HCT116 (cell line): ENCODE results near the gene OLFML2A. TPM values are rescaled to one million over a fixed set of nuclear protein-coding genes. Genes with fewer than 3 reads are reported as not detected.
A peak's percentile ranks its signal among the peaks of the same experiment; 100 is the strongest.

Experiments
- ATAC-seq: fragments of 200-7000 bp; cut with Tn5 transposase; 2 replicates; pipeline ENCODE4 v1.9.1; 2020; ENCODE audit warnings: mild to moderate bottlenecking, moderate library complexity
- BruUV-seq: library from RNA; stranded (reverse); fragments of 400-500 nt; replicated peaks from 2 replicates; lab custom pipeline; 2021; lab: Mats Ljungman, UMichigan
- CTCF ChIA-PET: fragments of 300-600 bp; sonication (Branson Sonifier 250); formaldehyde crosslinking; loops from one replicate; lab custom pipeline; 2021; ENCODE audit warnings: antibody characterized with exemption; lab: Charles Lee
- POLR2A ChIA-PET: fragments of 300-600, 350-600 bp; sonication (Branson Sonifier 250); formaldehyde crosslinking; loops from one replicate; lab custom pipeline; 2021; ENCODE audit warnings: antibody characterized with exemption; lab: Charles Lee
- RAD21 ChIA-PET, 2 experiments: fragments of 300-600 bp; sonication (Branson Sonifier 250); formaldehyde crosslinking; loops; one replicate each; lab custom pipeline; 2023; ENCODE audit warnings: low total read pairs in 2 of 2; ENCODE audit not compliant: uncharacterized antibody in 2 of 2, unreplicated experiment in 2 of 2, low non-redundant PET in 1 of 2; lab: Charles Lee
- DNase-seq: peaks from one replicate; pipeline ENCODE4 v3.0.0-alpha.2; 2010; ENCODE audit warnings: low read depth, low spot score
- H2AFZ ChIP-seq: fragments of 200-600 bp; shearing (Covaris generic), sonication (generic); 2 replicates; pipeline ENCODE4 v1.6.1; 2017; ENCODE audit warnings: low read depth, mixed run types, mixed read lengths, antibody characterized with exemption, low read length; ENCODE audit not compliant: poor library complexity, severe bottlenecking
- H3K27ac ChIP-seq: 2 replicates; pipeline ENCODE4 v1.5.1; 2012; ENCODE audit warnings: low read depth, low read length
- H3K27me3 ChIP-seq: fragments of 200-600 bp; sonication (generic); 2 replicates; pipeline ENCODE4 v1.6.1; 2016; ENCODE audit warnings: mixed run types, low read length, mixed read lengths; ENCODE audit not compliant: insufficient read depth
- H3K36me3 ChIP-seq, 2 experiments: fragments of 200-500 bp in 1 of 2; fragments of 200-600 bp in 1 of 2; sonication (Bioruptor generic) in 1 of 2; sonication (generic) in 1 of 2; 2 replicates each; pipeline versions ENCODE4 v1.5.1 to v1.6.1; 2014 to 2016; ENCODE audit warnings: low read length in 2 of 2, inconsistent platforms in 1 of 2, mixed read lengths in 1 of 2, mixed run types in 1 of 2; ENCODE audit not compliant: insufficient read depth in 2 of 2, control insufficient read depth in 1 of 2
- H3K4me1 ChIP-seq, 2 experiments: fragments of 200-600 bp in 1 of 2; sonication (generic) in 1 of 2; 2 replicates each; pipeline versions ENCODE4 v1.5.1 to v1.6.1; 2012 to 2017; ENCODE audit warnings: low read length in 2 of 2, inconsistent platforms in 1 of 2, mild to moderate bottlenecking in 1 of 2, mixed read lengths in 1 of 2, mixed run types in 1 of 2, moderate library complexity in 1 of 2; ENCODE audit not compliant: insufficient read depth in 2 of 2, control insufficient read depth in 1 of 2
- H3K4me2 ChIP-seq: fragments of 200-600 bp; sonication (generic); 2 replicates; pipeline ENCODE4 v1.6.1; 2017; ENCODE audit warnings: mixed run types, low read length, mixed read lengths
- H3K4me3 ChIP-seq, 2 experiments: fragments of 200-600 bp in 1 of 2; sonication (generic) in 1 of 2; replicated peaks in 1 of 2; 2 replicates each; pipeline ENCODE4 v1.5.1; 2011 to 2016; ENCODE audit warnings: low read length in 2 of 2, control low read depth in 1 of 2, low read depth in 1 of 2, mild to moderate bottlenecking in 1 of 2, mixed read lengths in 1 of 2, mixed run types in 1 of 2
- H3K79me2 ChIP-seq: fragments of 200-600 bp; sonication (generic); 2 replicates; pipeline ENCODE4 v1.6.1; 2017; ENCODE audit warnings: mild to moderate bottlenecking, mixed run types, low read length, moderate library complexity, mixed read lengths; ENCODE audit not compliant: insufficient read depth
- H3K9ac ChIP-seq: fragments of 200-600 bp; sonication (generic); 2 replicates; pipeline ENCODE4 v1.6.1; 2016; ENCODE audit warnings: low read length, mixed read lengths
- H3K9me2 ChIP-seq: fragments of 200-600 bp; sonication (generic), shearing (Covaris generic); 2 replicates; pipeline ENCODE4 v1.6.1; 2017; ENCODE audit warnings: mixed run types, mild to moderate bottlenecking, moderate library complexity; ENCODE audit not compliant: insufficient read depth
- H3K9me3 ChIP-seq, 2 experiments: fragments of 200-500 bp in 1 of 2; fragments of 200-600 bp in 1 of 2; sonication (Bioruptor generic) in 1 of 2; sonication (generic) in 1 of 2; 2 replicates each; pipeline ENCODE4 v1.6.1; 2014 to 2017; ENCODE audit warnings: low read length in 2 of 2, mixed read lengths in 2 of 2, inconsistent platforms in 1 of 2, low read depth in 1 of 2, mild to moderate bottlenecking in 1 of 2, mixed run types in 1 of 2, moderate library complexity in 1 of 2; ENCODE audit not compliant: control insufficient read depth in 1 of 2, insufficient read depth in 1 of 2
- H4K20me1 ChIP-seq: fragments of 200-600 bp; sonication (generic), shearing (Covaris generic); 2 replicates; pipeline ENCODE4 v1.6.1; 2017; ENCODE audit warnings: mixed run types, mild to moderate bottlenecking, moderate library complexity; ENCODE audit not compliant: insufficient read depth
- CBX3 ChIP-seq: IDR thresholded peaks from 2 replicates; pipeline ENCODE4 v1.6.1; 2012; ENCODE audit warnings: low read depth
- CEBPB ChIP-seq: IDR thresholded peaks from 2 replicates; pipeline ENCODE4 v1.6.1; 2012; ENCODE audit warnings: low read depth
- EGR1 ChIP-seq: IDR thresholded peaks from 2 replicates; pipeline ENCODE4 v1.6.1; 2012; ENCODE audit warnings: low read depth
- ELF1 ChIP-seq: IDR thresholded peaks from 2 replicates; pipeline ENCODE4 v1.6.1; 2012; ENCODE audit warnings: low read depth, borderline replicate concordance
- EZH2 ChIP-seq: fragments of 200-600 bp; sonication (generic); IDR thresholded peaks from 2 replicates; pipeline ENCODE4 v1.6.1; 2017; ENCODE audit warnings: antibody characterized with exemption, mixed run types
- EZH2phosphoT487 ChIP-seq: fragments of 200-600 bp; IDR thresholded peaks from 2 replicates; pipeline ENCODE4 v1.6.1; 2018; ENCODE audit warnings: antibody characterized with exemption, borderline replicate concordance
- FOSL1 ChIP-seq: IDR thresholded peaks from 2 replicates; pipeline ENCODE4 v1.6.1; 2012; ENCODE audit warnings: low read depth
- JUND ChIP-seq: IDR thresholded peaks from 2 replicates; pipeline ENCODE4 v1.6.1; 2012
- MAX ChIP-seq: IDR thresholded peaks from 2 replicates; pipeline ENCODE4 v1.6.1; 2012
- POLR2A ChIP-seq: IDR thresholded peaks from 2 replicates; pipeline ENCODE4 v1.7.0; 2011; ENCODE audit warnings: borderline replicate concordance; ENCODE audit not compliant: insufficient read depth, insufficient read length; ENCODE audit errors: extremely low read depth
- SP1 ChIP-seq: IDR thresholded peaks from 2 replicates; pipeline ENCODE4 v1.6.1; 2012; ENCODE audit warnings: low read depth
- SRF ChIP-seq: IDR thresholded peaks from 2 replicates; pipeline ENCODE4 v1.6.1; 2012; ENCODE audit warnings: low read depth
- TCF7L2 ChIP-seq: IDR thresholded peaks from 2 replicates; pipeline ENCODE4 v1.7.0; 2011; ENCODE audit warnings: borderline replicate concordance, inconsistent platforms; ENCODE audit not compliant: insufficient read depth, insufficient read length; ENCODE audit errors: extremely low read depth
- YY1 ChIP-seq: IDR thresholded peaks from 2 replicates; pipeline ENCODE4 v1.6.1; 2011; ENCODE audit warnings: low read length, low read depth, moderate library complexity, mild to moderate bottlenecking; ENCODE audit not compliant: insufficient replicate concordance; ENCODE audit errors: extremely low read depth
- ZBTB33 ChIP-seq: IDR thresholded peaks from 2 replicates; pipeline ENCODE4 v1.6.1; 2011; ENCODE audit warnings: mild to moderate bottlenecking, low read length, moderate library complexity; ENCODE audit not compliant: insufficient replicate concordance; ENCODE audit errors: extremely low read depth
- ZFX ChIP-seq: fragments of 450-650 bp; IDR thresholded peaks from 2 replicates; pipeline ENCODE4 v1.6.1; 2017
- ZNF274 ChIP-seq: fragments of 200-500 bp; sonication (Bioruptor generic); IDR thresholded peaks from 2 replicates; pipeline ENCODE4 v1.6.1; 2014; ENCODE audit warnings: mild to moderate bottlenecking, low read depth, low read length, inconsistent platforms
- intact Hi-C: fragments of 100-400 bp; cut with micrococcal nuclease; formaldehyde crosslinking; loops from 2 replicates; pipeline ENCODE4 v1.10.0; 2022
- total RNA-seq: library from RNA; stranded (reverse); gene quantifications from one replicate; pipeline ENCODE4 v1.2.1, GENCODE V29; 2021; ENCODE audit not compliant: unreplicated experiment
- TF ChIP-seq, protein P1 (sequence below): IDR thresholded peaks from 2 replicates; pipeline ENCODE4 v1.6.1; 2012
- TF ChIP-seq, protein P2 (sequence below): IDR thresholded peaks from 2 replicates; pipeline ENCODE4 v1.6.1; 2012; ENCODE audit warnings: low read depth

OLFML2A gene
- total RNA-seq, 1 experiment from 2014 or later: 6.3 TPM

- CTCF ChIA-PET: interaction anchor here (1.0 to 12.0 kb wide), 4 partner anchors 38 to 159 kb away, joined by 3 to 601 read pairs (median 8); partner anchors contain the start of gene WDR38
- no peaks in the 10 kb centered on the region for H3K9me2 ChIP-seq
- no peak overlapping the region; the same call in 1 of the 2 replicates for H3K27ac ChIP-seq
- BruUV-seq: no TSS peak
- DNase-seq: no peak
- peak overlapping the region; percentile 68 for H2AFZ ChIP-seq
- H3K27me3 ChIP-seq: no peaks in the 10 kb centered on the region
- H3K4me3 ChIP-seq: peak overlapping the region; percentile 48 to 64
- no peaks in the 10 kb centered on the region for H3K79me2 ChIP-seq
- peaks cover 17 to 46% of the 10 kb centered on the region in 2 experiments for H3K4me1 ChIP-seq
- H3K9me3 ChIP-seq: no peaks in the 10 kb centered on the region
- H4K20me1 ChIP-seq: no peaks in the 10 kb centered on the region
- intact Hi-C loops: loop anchor here (5.0 kb wide), 1 partner anchor 41 kb away; no protein-coding TSS in a partner anchor
- ATAC-seq: no peak
- TF ChIP-seq EZH2 (no peak), EGR1 (no peak), EZH2phosphoT487 (no peak), JUND (no peak), ZBTB33 (no peak), CEBPB (no peak), POLR2A (no peak), ELF1 (no peak), ZFX (no peak), FOSL1 (no peak), TCF7L2 (no peak), SRF (no peak), SP1 (no peak), YY1 (no peak), ZNF274 (no peak), MAX (no peak), CBX3 (no peak)
- TF ChIP-seq, protein P1, sequence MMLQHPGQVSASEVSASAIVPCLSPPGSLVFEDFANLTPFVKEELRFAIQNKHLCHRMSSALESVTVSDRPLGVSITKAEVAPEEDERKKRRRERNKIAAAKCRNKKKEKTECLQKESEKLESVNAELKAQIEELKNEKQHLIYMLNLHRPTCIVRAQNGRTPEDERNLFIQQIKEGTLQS: no peak
- TF ChIP-seq, protein P2, sequence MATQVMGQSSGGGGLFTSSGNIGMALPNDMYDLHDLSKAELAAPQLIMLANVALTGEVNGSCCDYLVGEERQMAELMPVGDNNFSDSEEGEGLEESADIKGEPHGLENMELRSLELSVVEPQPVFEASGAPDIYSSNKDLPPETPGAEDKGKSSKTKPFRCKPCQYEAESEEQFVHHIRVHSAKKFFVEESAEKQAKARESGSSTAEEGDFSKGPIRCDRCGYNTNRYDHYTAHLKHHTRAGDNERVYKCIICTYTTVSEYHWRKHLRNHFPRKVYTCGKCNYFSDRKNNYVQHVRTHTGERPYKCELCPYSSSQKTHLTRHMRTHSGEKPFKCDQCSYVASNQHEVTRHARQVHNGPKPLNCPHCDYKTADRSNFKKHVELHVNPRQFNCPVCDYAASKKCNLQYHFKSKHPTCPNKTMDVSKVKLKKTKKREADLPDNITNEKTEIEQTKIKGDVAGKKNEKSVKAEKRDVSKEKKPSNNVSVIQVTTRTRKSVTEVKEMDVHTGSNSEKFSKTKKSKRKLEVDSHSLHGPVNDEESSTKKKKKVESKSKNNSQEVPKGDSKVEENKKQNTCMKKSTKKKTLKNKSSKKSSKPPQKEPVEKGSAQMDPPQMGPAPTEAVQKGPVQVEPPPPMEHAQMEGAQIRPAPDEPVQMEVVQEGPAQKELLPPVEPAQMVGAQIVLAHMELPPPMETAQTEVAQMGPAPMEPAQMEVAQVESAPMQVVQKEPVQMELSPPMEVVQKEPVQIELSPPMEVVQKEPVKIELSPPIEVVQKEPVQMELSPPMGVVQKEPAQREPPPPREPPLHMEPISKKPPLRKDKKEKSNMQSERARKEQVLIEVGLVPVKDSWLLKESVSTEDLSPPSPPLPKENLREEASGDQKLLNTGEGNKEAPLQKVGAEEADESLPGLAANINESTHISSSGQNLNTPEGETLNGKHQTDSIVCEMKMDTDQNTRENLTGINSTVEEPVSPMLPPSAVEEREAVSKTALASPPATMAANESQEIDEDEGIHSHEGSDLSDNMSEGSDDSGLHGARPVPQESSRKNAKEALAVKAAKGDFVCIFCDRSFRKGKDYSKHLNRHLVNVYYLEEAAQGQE: no peak
- peak overlapping the region; percentile 59 for H3K9ac ChIP-seq
- H3K36me3 ChIP-seq: no peaks in the 10 kb centered on the region
- POLR2A ChIA-PET: interaction anchor here (0.8 to 2.0 kb wide), 4 partner anchors 42 to 80 kb away, joined by 3 to 8 read pairs (median 6); partner anchors contain the start of gene WDR38
- RAD21 ChIA-PET: interaction anchor here (0.8 to 1.8 kb wide), 5 partner anchors 74 to 79 kb away, joined by 3 to 12 read pairs (median 4); partner anchors contain the start of gene WDR38 (in 2 of the 2)
- H3K4me2 ChIP-seq: peak overlapping the region; percentile 94
Measured at GRCh38 chr9:124776618-124776953, 347 bp upstream of the OLFML2A start.
